Measurements from ENCODE around the gene GALNT9. TPM values are rescaled to one million over a fixed set of nuclear protein-coding genes. Genes with fewer than 3 reads are reported as not detected.
A peak's percentile ranks its signal among the peaks of the same experiment; 100 is the strongest.

The GALNT9 gene
- total and polyA plus RNA-seq, 10 donors, result 0.20 to 2.4 (median 0.84) TPM

- Histone ChIP-seq H3K27ac (no peak overlapping the region), H3K4me1 (peaks cover 9 to 17% (median 11%) of the 10 kb centered on the region in 6 donors), H3K36me3 (no peaks in the 10 kb centered on the region), H3K27me3 (replicated peaks in 1 of 7) (peaks cover 0 to 69% (median 0%) of the 10 kb centered on the region in 7 donors), H3K4me3 (no peak overlapping the region), H3K9me3 (peaks cover 0 to 18% (median 15%) of the 10 kb centered on the region in 8 donors)
- intact Hi-C loops (cut with DNase I; ENCODE audit: low total_unique reads), result no loop called here
- no peak for TF ChIP-seq CTCF (IDR thresholded peaks at IDR 0.05 in 8 of 11, conservative IDR thresholded peaks at IDR 0.05 in 3 of 11)
- no peak for TF ChIP-seq POLR2A (IDR thresholded peaks at IDR 0.05)
- TF ChIP-seq POLR2AphosphoS5 (IDR thresholded peaks at IDR 0.05), result no peak
- WGBS, 5 donors, result 77 to 85% (median 84%) methylated on average over 7 to 8 of the region's 8 CpGs
- no peak for DNase-seq
Measured at GRCh38 chr12:132194556-132194955, 134.8 kb downstream of the GALNT9 start.

GRCh38 chr12:132194056-132194455, 135.3 kb downstream of the GALNT9 start:
- H3K27ac ChIP-seq, result no peak overlapping the region
- no peak for DNase-seq
- intact Hi-C loops (cut with DNase I; ENCODE audit: low total_unique reads), result no loop called here
- peaks cover 0 to 18% (median 15%) of the 10 kb centered on the region in 8 donors for H3K9me3 ChIP-seq
- H3K4me3 ChIP-seq, result no peak overlapping the region
- peaks cover 9 to 22% (median 15%) of the 10 kb centered on the region in 6 donors for H3K4me1 ChIP-seq
- 48 to 67% (median 52%) methylated on average over 10 of the region's 10 CpGs for WGBS, 5 donors
- H3K36me3 ChIP-seq, result no peaks in the 10 kb centered on the region
- H3K27me3 ChIP-seq (replicated peaks in 1 of 7), result peaks cover 0 to 69% (median 0%) of the 10 kb centered on the region in 7 donors
- no peak for TF ChIP-seq POLR2AphosphoS5 (IDR thresholded peaks at IDR 0.05)
- no peak for TF ChIP-seq POLR2A (IDR thresholded peaks at IDR 0.05)
- TF ChIP-seq CTCF (IDR thresholded peaks at IDR 0.05 in 8 of 11, conservative IDR thresholded peaks at IDR 0.05 in 3 of 11), result peak in 1 of 11 experiments; percentile 7

- intact Hi-C loops (cut with DNase I; ENCODE audit: low total_unique reads), result no loop called here
- no peak overlapping the region for H3K27ac ChIP-seq
- peaks cover 0 to 72% (median 0%) of the 10 kb centered on the region in 7 donors for H3K27me3 ChIP-seq (replicated peaks in 1 of 7)
- no peak overlapping the region for H3K4me3 ChIP-seq
- peaks cover 10 to 43% (median 25%) of the 10 kb centered on the region in 6 donors for H3K4me1 ChIP-seq
- 72 to 82% (median 82%) methylated on average over 30 to 31 of the region's 31 CpGs for WGBS, 5 donors
- no peak for TF ChIP-seq POLR2A (IDR thresholded peaks at IDR 0.05)
- TF ChIP-seq CTCF (IDR thresholded peaks at IDR 0.05 in 8 of 11, conservative IDR thresholded peaks at IDR 0.05 in 3 of 11), result no peak
- TF ChIP-seq POLR2AphosphoS5 (IDR thresholded peaks at IDR 0.05), result no peak
- H3K36me3 ChIP-seq, result no peaks in the 10 kb centered on the region
- peaks cover 0 to 34% (median 17%) of the 10 kb centered on the region in 8 donors for H3K9me3 ChIP-seq
- no peak for DNase-seq
Measured at GRCh38 chr12:132191715-132192553, 137.5 kb downstream of the GALNT9 start.

- intact Hi-C loops (cut with DNase I; ENCODE audit: low total_unique reads), result no loop called here
- Histone ChIP-seq H3K27ac (peak overlapping the region in 1 of 8 donors; percentile 86), H3K36me3 (no peaks in the 10 kb centered on the region), H3K9me3 (peaks cover 0 to 43% (median 17%) of the 10 kb centered on the region in 8 donors), H3K4me1 (peaks cover 10 to 52% (median 34%) of the 10 kb centered on the region in 6 donors), H3K27me3 (replicated peaks in 1 of 7) (peaks cover 0 to 73% (median 0%) of the 10 kb centered on the region in 7 donors), H3K4me3 (peak overlapping the region in 2 of 8 donors; percentile 38 to 83)
- DNase-seq, result no peak
- WGBS, 5 donors, result 86 to 92% (median 89%) methylated on average over 30 of the region's 30 CpGs
- TF ChIP-seq POLR2AphosphoS5 (IDR thresholded peaks at IDR 0.05) (no peak), CTCF (IDR thresholded peaks at IDR 0.05 in 8 of 11, conservative IDR thresholded peaks at IDR 0.05 in 3 of 11) (no peak), POLR2A (IDR thresholded peaks at IDR 0.05) (no peak)
Measured at GRCh38 chr12:132190834-132191500, 138.4 kb downstream of the GALNT9 start.
